ENCODE data around the gene CPSF4L.

Gene CPSF4L

GRCh38 chr17:73247726-73248125 lies 14.0 kb downstream of the CPSF4L start:
- no peak for TF ChIP-seq CTCF (IDR thresholded peaks at IDR 0.05; ENCODE audit: low read depth, low read length)
- H3K4me3 ChIP-seq (ENCODE audit: low read depth, low read length), result no peak overlapping the region

GRCh38 chr17:73240561-73240960 lies 21.1 kb downstream of the CPSF4L start:
- no peak for TF ChIP-seq CTCF (IDR thresholded peaks at IDR 0.05; ENCODE audit: low read depth, low read length)
- no peak overlapping the region for H3K4me3 ChIP-seq (ENCODE audit: low read depth, low read length)

GRCh38 chr17:73237714-73238113 lies 24.0 kb downstream of the CPSF4L start:
- TF ChIP-seq CTCF (IDR thresholded peaks at IDR 0.05; ENCODE audit: low read depth, low read length), result no peak
- H3K4me3 ChIP-seq (ENCODE audit: low read depth, low read length), result no peak overlapping the region

GRCh38 chr17:73234736-73235135 lies 26.9 kb downstream of the CPSF4L start:
- no peak for TF ChIP-seq CTCF (IDR thresholded peaks at IDR 0.05; ENCODE audit: low read depth, low read length)
- H3K4me3 ChIP-seq (ENCODE audit: low read depth, low read length), result no peak overlapping the region

- H3K4me3 ChIP-seq (ENCODE audit: low read depth, low read length), result peak overlapping the region; percentile 96
- TF ChIP-seq CTCF (IDR thresholded peaks at IDR 0.05; ENCODE audit: low read depth, low read length), result no peak
These were observed 28.9 kb downstream of the CPSF4L start for GRCh38 chr17:73232587-73233373.

- H3K4me3 ChIP-seq (ENCODE audit: low read depth, low read length), result peak overlapping the region; percentile 96
- no peak for TF ChIP-seq CTCF (IDR thresholded peaks at IDR 0.05; ENCODE audit: low read depth, low read length)
These were observed 29.7 kb downstream of the CPSF4L start for GRCh38 chr17:73231841-73232586.

- peak overlapping the region; percentile 96 for H3K4me3 ChIP-seq (ENCODE audit: low read depth, low read length)
- no peak for TF ChIP-seq CTCF (IDR thresholded peaks at IDR 0.05; ENCODE audit: low read depth, low read length)
These were observed 30.3 kb downstream of the CPSF4L start for GRCh38 chr17:73231395-73231794.

All from WI38 (cell line).